GM21360 (cell line): ENCODE measurements around the gene LMAN2.
"Not testable (repeated sequence)": the region's sequence is repeated elsewhere in the genome, so short reads cannot be mapped to it uniquely, and the experiment has no call there.

Experiments used
- ATAC-seq: cut with Tn5 transposase; IDR thresholded peaks from one replicate; pipeline ENCODE4 v1.9.1; 2021; ENCODE audit warnings: mild to moderate bottlenecking, moderate library complexity; ENCODE audit not compliant: unreplicated experiment

LMAN2 gene

DNA sequence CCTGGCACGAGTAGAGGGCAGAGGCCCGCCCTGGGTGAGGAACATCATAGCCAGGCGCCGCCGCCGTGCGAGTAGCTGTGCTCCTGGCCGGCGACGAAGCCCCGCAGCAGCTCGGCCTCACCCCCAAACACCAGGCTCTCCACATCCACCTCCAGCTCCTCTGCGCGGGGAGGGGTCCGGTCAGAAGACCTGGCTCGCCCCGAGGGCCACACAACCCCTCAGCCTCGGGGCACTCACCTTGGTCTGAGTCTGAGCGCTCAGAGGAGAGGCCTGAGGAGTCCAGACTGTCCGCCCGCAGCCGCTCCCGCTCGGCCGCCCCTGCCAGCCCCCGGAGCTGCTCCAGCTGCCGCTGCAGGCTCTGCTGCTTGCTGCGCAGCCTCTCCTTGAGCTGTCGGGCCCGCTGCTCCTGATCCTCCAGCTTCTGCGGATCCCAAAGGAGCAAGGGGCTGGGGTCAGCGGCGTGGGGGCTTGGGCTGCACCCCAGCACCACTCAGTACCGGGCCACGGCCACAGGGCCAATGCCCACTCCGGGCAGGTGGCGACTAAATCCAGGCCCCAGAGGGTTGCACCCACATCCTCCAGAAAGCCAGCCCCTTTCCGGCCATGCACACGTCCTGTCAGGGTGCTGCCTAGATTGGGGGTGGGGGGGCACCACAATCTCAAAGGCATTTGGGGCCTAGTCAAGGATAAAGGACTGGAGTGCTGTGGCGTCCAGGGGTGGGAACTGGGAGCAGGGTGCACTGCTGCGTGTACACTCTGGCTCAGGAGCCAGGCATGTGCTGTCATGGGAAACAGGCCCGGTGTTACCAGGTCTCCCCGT is 43.7 kb downstream of the LMAN2 start:
- no peak for ATAC-seq

DNA sequence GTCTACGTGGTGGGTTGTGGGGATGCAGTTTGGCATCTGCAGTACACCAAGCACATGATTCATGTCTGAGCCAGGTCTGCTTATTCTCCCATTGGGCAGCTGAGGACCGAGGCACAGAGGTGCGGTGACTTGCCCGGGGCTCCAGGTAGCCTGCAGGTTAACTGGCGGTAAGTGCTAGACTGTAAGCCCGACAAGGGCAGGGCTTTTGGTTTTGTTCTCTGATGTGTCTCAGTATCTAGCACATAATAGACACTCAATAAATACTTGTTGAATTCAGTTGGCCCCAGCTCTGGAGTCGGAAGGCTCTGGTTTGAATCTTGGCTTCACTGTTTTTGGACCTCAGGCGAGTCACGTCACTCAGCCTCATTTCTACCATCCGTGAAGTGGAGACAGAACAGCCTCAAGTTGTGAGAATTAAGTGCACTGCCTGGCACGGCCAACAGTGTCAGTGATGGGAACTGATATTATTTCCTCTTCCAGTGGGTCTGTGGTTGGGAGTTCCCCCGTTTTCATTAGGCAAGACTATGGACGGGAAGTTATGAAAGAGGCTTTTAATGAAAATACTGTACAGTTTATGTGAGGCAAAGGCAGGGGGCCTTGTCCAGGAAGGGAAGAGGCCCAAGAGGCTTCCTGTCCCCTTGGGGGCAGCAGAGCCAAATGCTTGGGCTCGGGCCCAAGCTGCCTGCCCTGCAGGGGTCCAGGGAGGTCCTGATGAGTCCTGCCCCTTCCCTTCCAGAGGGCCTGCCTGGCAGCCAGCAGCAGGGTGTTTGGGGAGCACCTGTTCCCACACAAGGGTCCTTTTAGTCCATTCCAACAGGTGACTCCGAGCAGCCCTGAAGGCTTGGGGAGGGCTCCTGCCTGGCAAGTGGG is 44.6 kb downstream of the LMAN2 start:
- ATAC-seq: no peak

DNA sequence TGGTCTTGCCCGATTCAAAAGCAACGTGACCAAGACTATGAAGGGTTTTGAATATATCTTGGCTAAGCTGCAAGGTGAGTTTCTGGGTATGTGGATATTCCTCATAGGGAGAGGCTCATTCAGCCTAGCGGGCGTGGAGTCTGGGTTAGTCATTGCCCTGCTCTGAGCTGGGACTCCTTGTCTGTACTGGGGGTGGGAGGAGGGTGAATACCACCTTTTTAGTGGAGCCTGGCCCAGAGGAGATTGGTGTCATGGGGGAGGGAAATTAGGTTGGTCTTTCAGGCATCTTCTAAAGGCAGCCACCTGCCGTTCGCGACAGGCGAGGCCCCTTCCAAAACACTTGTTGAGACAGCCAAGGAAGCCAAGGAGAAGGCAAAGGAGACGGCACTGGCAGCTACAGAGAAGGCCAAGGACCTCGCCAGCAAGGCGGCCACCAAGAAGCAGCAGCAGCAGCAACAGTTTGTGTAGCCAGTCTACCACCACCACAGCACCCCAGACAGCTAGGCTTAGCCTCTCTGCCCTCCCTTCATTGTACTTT is 45.3 kb downstream of the LMAN2 start:
- not testable (repeated sequence) for ATAC-seq

DNA sequence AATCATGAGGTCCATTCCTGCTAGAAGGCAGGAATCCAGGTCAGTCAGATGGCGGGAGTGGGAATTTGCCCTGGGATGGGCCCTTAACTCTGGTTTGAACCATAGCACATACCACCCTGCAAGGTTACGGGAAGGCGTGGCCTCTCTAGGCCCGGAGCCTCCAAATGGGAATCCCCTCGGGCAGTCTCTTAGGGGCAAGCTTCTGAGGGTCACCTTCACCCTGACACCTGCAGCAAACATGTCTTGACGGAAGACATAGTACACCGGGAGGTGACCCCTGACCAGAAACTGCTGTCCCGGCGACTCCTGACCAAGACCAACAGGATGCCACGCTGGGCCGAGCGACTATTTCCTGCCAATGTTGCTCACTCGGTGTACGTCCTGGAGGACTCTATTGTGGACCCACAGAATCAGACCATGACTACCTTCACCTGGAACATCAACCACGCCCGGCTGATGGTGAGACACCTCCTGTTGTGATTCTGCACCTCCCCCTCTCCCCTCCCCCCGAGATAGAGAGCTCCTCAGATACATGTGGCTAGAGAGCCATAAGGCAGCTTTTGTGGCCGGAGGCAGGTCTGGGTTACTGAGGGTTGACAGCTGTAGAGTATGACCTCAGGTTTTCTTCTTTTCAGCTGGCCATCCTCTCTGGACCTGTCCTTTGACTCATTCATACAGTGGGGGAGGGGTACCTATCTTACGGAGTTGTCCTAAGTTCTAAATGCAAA is 46.9 kb downstream of the LMAN2 start:
- ATAC-seq: no peak

DNA sequence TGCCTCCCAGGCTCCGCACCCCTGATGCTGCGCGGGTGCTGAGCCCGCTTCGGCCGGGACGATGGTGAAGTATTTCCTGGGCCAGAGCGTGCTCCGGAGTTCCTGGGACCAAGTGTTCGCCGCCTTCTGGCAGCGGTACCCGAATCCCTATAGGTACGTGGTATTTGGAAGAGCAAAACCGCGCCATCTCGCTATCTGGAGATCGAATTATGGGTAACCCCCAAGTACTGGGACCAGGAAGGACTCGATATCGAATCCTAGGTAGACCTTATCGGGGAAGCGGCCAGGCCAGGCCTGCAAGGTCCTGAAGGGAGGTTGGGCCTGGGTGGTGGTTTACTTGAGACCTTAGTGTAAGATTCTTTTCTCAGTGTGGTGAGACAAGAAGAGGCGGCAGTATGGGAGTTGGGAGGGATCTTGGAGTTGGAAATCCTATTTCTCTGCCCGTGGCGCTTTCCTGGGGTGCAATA is 47.5 kb downstream of the LMAN2 start:
- no peak for ATAC-seq

DNA sequence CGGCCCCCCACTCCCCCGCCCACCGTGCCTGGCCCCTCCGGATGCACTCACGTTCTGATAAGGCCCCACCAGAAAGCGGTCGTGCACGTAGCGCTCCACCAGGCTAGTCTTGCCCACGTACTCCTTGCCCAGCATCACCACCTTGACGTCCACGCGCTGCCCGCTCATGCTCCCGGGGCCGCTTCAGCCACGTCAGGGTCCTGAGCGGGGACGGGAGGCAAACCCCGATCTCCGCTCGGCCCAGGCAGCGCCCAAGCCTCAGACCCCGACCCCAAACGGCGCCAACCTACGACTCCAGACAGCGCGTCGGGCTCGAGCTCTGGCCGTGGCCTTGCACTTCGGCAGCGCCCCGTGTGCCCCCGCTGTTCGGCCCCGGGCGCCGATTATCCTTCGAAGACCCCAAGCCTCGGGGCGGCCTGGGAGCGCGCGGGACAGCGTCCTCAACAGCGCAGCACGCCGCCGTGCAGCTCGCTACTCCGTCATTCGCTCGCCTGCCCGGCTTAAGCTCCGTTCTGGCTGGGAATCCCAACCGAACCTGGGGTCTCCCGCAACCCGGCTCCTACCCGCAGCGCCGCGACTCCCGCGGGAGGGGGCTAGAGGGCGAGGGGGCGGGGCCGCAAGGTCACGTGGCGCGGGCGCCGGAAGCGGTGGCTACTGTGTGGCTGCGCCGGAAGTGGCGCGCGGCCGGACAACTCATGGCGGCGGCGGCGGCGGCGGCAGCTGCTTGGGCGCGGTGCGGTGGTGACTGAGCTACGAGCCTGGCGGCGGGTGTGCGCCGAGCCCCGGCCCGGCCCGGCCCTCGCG is 48.1 kb downstream of the LMAN2 start, which contains the start of the genes PRELID1 and RAB24:
Gene PRELID1, plus strand, starts transcription at position 679 of the 804 bp plus-strand sequence. CDS start 187 bp downstream, outside the sequence.
Gene RAB24, minus strand, starts transcription at position 599 of the 804 bp plus-strand sequence. Its CDS starts 431 bp downstream, at position 168.
- ATAC-seq: peak; percentile 65

DNA sequence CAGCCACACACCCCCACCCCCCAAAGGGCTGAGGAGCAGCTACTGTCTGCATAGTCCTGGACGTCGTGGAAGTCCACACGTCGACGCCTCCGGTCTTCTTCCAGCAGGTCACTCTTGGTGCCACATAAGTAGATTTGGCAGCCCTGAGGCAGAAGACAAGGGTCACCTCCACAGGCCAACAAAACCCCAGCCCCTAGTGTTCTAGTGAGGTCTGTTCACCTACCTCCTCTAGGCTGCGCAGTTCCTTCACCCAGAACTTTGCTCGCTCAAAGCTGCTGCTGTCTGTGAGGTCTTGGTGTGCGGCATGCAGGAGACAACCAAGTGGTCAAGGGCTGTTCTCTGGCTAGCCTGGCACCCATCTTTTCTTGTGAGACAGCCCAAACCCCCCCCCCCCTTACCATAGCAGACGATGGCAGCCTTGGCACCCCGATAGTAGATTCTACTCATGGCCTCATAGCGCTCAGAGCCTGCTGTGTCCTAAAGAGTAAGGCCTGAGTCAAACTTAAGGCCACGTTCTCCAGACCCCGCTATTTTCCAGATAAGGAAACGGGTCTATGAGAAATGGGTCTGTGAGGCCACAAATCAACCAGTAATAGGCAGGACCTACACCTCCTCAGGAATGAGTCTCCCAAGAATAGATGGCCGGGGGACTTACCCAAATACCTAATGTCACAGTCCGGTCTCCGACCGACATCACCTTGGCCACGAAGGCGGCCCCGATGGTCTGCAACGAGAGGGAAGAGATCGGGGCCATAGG is 48.9 kb downstream of the LMAN2 start:
- no peak for ATAC-seq

DNA sequence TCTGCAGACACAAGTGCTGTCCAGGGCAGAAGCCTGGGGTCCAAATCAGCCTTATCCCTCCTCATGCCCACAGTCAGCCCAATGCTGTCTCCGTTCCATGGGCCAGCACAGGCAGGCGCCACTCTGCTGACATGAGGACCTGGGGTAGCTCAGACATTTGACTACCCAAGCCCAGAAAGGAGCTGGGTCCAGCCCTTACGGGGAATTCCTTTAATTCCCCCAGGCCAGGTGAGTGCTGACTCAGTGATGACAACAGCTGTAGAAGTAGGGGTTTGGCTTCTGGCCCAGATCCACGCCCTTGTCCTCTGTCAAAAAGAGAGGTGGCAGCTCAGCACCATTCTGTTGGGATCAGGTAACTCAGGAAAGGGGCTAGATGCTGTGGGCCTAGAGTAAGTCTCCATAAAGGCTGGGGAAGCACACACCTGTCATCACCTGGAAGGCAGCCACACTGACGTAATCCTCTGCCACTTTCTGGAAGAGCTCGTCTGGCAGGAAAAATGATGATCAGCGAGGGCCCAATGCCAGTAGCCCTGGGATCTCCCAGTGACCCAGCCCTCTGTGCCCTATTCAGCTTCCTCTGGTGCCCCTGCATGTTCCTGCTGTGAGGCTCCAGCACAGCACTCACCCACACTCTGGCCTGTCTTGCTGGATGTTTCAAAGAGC is 49.8 kb downstream of the LMAN2 start:
- ATAC-seq: no peak

DNA sequence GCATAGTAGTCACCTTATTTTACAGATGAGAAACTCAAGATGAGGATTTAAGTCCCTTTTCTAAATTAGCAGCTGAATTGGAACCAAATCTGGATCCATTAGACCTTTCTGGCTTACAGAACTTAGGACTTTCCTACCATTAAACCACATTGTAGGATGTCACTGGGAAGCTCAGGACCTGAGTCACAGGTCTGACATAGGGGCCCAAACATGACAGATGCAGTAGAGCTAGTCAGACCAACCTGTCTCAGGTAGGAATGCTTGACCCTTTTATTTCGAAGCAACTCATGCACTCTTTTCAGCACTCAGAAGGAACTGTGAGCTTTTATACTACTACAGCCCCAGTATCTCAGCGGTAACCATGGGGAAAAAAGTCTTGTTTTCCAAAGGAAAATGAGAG is 50.5 kb downstream of the LMAN2 start:
- ATAC-seq: no peak

DNA sequence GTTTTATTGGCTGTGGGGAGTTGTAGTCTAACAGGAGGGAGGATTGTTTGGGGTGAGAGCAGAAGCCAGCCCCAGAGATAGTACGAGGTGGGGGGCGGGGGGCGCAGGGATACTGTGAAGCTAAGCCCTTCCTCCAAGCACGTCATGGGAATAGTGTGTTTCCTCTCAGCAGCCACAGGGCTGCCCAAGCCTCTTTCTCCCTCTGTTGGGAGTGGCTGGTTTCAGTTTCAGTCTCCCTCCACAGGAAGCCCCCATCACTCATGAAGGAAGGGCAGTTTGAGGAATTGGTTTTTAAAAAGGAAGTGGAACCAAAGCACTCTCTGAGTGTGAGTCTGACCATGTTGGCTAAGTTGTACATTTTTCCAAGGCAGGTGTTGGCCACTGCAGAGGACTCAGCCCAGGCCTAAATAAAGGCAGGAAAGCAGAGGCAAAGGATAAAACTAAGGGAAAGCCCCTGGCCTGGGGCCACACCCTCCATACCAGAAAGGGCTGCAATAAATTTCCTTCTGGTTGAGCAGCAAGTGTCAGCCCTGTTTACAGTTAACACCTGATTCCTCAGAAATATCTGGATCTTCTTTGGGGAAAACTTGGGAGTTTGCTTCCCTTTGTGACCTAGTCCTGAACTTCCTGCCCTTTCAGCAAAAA is 51.1 kb downstream of the LMAN2 start:
- no peak for ATAC-seq

DNA sequence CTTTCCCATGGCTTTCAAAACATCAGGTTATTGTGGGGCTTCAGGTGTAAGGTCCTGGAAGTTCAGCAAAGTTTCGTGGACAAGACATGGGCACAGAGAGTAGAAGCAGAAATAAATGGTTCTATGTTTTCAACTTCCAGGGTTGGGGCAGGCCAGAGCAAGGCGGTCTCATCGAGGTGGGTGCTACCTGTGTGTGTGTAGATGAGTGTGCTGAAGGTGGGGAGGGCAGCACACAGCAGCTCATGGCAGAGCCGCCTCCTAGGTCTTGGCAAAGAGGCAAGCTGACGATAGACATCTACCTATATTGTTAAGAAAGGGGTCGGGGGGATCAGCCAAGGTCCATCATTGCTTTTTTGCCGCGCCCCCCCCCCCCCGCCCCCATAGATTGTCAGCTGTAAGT is 51.8 kb downstream of the LMAN2 start:
- ATAC-seq: no peak

DNA sequence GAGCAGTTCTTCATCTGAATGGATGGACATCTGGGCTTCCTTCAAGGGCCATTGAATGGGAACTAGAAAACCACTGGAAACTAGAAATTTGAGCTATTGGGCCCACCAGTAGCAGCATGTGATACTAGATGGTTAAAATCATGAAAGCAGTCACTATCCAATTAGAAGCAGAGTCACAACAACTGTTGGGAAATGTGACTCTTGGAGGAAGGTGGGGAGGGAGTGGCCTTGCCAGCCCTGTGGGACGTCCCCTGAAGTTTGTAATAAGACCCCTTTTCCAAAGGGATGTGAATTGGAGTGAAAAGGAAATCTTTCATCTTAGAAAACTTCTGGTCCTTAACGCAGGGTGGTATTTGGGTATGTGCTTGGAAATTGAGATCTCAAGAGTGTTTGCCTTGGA is 53.5 kb downstream of the LMAN2 start:
- ATAC-seq: no peak

DNA sequence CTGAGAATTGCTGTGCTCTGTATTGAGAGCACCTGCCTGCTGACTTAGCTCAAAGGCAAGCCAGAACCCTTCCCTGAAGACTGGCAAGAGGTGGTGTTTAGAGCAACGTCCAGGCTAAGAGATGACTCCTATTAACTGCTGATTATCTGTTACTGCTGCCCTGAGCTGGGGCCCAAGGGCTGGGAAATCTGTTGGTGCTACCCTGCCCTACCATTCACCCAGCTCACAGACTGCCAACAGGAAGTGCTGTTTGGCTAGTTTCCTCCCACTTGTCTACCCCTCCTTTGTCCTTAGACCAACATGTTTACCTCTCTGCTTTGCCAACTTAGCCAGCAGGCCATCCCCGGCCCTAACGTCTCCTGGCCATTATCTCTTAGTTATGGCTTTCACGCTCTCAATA is 54.9 kb downstream of the LMAN2 start:
- ATAC-seq: no peak

DNA sequence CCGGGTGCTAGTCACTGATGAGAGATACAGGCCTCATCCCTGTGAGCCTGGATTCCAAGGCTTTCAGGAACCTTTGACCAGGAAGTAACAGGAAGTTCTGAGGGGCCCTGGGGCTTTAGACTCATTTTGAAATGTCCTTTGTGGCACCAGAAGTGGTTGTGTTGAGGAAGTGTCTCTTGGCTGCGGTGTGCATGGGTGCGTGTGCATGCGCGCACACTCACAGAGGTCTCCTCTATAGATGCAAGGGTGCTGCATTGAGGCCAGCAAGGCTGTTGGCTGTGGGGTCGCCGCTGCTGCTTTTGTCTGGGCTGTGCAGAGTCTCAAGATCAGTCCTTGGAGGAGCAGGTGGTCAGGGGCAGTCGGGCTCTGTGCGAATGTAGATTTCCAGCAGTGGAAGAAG is 55.5 kb downstream of the LMAN2 start:
- ATAC-seq: no peak

DNA sequence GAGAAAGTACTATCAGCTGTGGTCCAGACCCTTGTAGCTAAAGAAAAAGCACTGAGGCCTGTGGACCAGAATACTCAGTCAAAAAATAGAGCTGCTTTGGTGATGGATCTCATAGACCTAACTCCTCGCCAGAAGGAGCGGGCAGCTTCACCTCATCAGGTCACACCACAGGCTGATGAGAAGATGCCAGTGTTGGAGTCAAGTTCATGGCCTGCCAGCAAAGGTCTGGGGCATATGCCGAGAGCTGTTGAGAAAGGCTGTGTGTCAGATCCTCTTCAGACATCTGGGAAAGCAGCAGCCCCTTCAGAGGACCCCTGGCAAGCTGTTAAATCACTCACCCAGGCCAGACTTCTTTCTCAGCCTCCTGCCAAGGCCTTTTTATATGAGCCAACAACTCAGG is 56.8 kb downstream of the LMAN2 start:
- no peak for ATAC-seq

DNA sequence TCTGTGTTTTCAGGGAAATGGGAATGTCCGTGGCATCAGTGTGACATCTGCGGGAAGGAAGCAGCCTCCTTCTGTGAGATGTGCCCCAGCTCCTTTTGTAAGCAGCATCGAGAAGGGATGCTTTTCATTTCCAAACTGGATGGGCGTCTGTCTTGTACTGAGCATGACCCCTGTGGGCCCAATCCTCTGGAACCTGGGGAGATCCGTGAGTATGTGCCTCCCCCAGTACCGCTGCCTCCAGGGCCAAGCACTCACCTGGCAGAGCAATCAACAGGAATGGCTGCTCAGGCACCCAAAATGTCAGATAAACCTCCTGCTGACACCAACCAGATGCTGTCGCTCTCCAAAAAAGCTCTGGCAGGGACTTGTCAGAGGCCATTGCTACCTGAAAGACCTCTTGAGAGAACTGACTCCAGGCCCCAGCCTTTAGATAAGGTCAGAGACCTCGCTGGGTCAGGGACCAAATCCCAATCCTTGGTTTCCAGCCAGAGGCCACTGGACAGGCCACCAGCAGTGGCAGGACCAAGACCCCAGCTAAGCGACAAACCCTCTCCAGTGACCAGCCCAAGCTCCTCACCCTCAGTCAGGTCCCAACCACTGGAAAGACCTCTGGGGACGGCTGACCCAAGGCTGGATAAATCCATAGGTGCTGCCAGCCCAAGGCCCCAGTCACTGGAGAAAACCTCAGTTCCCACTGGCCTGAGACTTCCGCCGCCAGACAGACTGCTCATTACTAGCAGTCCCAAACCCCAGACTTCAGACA is 57.5 kb downstream of the LMAN2 start:
- no peak for ATAC-seq

DNA sequence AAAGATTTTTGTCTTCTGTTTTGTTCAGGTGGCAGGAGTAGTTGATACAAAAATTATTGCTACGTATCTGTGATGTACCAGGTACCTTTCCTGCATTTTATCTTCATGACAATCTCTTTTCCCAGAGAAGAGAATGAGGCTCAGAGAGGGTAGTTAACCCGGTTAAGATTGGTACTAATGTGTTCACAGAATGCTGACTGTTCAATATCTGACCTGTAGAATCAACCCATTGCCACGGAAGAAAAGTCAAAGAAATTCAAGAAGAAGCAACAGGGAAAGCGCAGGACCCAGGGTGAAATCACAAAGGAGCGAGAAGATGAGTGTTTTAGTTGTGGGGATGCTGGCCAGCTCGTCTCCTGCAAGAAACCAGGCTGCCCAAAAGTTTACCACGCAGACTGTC is 59.7 kb downstream of the LMAN2 start:
- no peak for ATAC-seq
